ENCODE measurements around the gene RPL29. TPM values are rescaled to one million over a fixed set of nuclear protein-coding genes. Genes with fewer than 3 reads are reported as not detected.

Gene RPL29
- total RNA-seq, 1 donor from 2014 or later = 1,940 TPM

- FAIRE-seq = no peak
- H3K36me3 ChIP-seq (ENCODE audit: control insufficient read depth, insufficient read depth, low read length) = peaks cover 1% of the 10 kb centered on the region
- no peak for TF ChIP-seq CTCF (IDR thresholded peaks at IDR 0.05; ENCODE audit: insufficient read depth, low read length, severe bottlenecking)
Observed at GRCh38 chr3:51955175-51955892, 40.4 kb downstream of the RPL29 start, which contains the start of gene GPR62. TSS of gene GPR62 (plus strand) at chr3:51955381. CDS start at chr3:51955653, 272 bp downstream.

GRCh38 chr3:51954713-51955112 is 41.0 kb downstream of the RPL29 start:
- Histone ChIP-seq H3K36me3 (ENCODE audit: control insufficient read depth, insufficient read depth, low read length) (peaks cover 1% of the 10 kb centered on the region), H3K27me3 (ENCODE audit: control insufficient read depth, insufficient read depth, low read length) (peaks cover 7% of the 10 kb centered on the region), H3K4me3 (ENCODE audit: low read depth, low read length) (no peak overlapping the region)
- FAIRE-seq (no peak), DNase-seq (ENCODE audit: low read depth) (no peak)
- TF ChIP-seq CTCF (IDR thresholded peaks at IDR 0.05; ENCODE audit: insufficient read depth, low read length, severe bottlenecking) = no peak

More at GRCh38 chr3:51955175-51955892, 40.4 kb downstream of the RPL29 start, which contains the start of gene GPR62:
- H3K4me3 ChIP-seq (ENCODE audit: low read depth, low read length) = peak within 1 kb of the TSS; percentile 23
- no peak for DNase-seq (ENCODE audit: low read depth)
- peaks cover 7% of the 10 kb centered on the region for H3K27me3 ChIP-seq (ENCODE audit: control insufficient read depth, insufficient read depth, low read length)

DNA sequence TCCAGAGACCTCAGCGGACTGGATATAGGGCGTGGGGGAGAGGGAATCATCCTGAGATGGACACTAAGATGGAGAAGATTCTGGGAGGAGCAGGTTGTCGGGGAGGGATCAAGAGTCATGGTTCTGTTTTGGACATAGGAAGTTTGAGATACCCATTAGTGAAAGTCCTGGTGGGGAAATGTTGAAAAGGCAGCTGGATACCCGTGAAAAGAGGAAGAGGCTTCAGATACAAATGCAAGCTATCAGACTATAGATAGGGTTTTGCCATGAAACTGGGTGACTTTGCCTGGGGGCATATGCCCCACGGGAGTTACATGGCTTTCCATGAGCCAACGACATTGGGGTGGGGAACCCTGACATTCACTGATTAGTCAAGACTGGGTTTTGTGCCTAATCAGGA is 41.6 kb downstream of the RPL29 start:
- DNase-seq (ENCODE audit: low read depth) = no peak
- no peak for TF ChIP-seq CTCF (IDR thresholded peaks at IDR 0.05; ENCODE audit: insufficient read depth, low read length, severe bottlenecking)
- peak; percentile 36 for FAIRE-seq
- peaks cover 7% of the 10 kb centered on the region for H3K27me3 ChIP-seq (ENCODE audit: control insufficient read depth, insufficient read depth, low read length)
- H3K36me3 ChIP-seq (ENCODE audit: control insufficient read depth, insufficient read depth, low read length) = no peaks in the 10 kb centered on the region
- H3K4me3 ChIP-seq (ENCODE audit: low read depth, low read length) = no peak overlapping the region

DNA sequence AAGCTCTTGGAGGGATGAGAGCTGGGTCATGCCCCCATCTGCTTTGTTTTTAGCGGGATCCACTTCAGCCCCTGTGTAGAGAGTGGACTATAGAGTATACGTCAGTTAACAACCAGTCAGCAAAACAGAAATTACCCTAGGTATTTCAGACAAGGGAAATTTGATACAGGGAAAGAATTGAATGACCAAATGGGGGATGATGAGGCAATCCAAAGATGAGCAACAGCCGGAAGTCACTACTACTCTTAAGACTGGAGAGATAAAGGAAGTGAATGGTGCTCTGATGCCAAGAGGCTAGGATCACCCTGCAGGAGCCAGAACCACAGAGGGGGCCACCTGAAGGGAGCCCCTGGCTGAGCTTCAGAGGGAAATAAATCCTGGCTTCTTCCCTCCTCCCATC is 42.2 kb downstream of the RPL29 start:
- FAIRE-seq (peak; percentile 94), DNase-seq (ENCODE audit: low read depth) (peak; percentile 89)
- no peak for TF ChIP-seq CTCF (IDR thresholded peaks at IDR 0.05; ENCODE audit: insufficient read depth, low read length, severe bottlenecking)
- peaks cover 7% of the 10 kb centered on the region for H3K27me3 ChIP-seq (ENCODE audit: control insufficient read depth, insufficient read depth, low read length)
- H3K4me3 ChIP-seq (ENCODE audit: low read depth, low read length) = no peak overlapping the region
- H3K36me3 ChIP-seq (ENCODE audit: control insufficient read depth, insufficient read depth, low read length) = no peaks in the 10 kb centered on the region

- no peaks in the 10 kb centered on the region for H3K36me3 ChIP-seq (ENCODE audit: control insufficient read depth, insufficient read depth, low read length)
- DNase-seq (ENCODE audit: low read depth) (no peak), FAIRE-seq (no peak)
- TF ChIP-seq CTCF (IDR thresholded peaks at IDR 0.05; ENCODE audit: insufficient read depth, low read length, severe bottlenecking) = no peak
- H3K4me3 ChIP-seq (ENCODE audit: low read depth, low read length) = no peak overlapping the region
- H3K27me3 ChIP-seq (ENCODE audit: control insufficient read depth, insufficient read depth, low read length) = peaks cover 7% of the 10 kb centered on the region
Observed at GRCh38 chr3:51950899-51951298, 44.8 kb downstream of the RPL29 start.
